H9 (cell line): ENCODE measurements around the gene PIM3. TPM values are rescaled to one million over a fixed set of nuclear protein-coding genes. Genes with fewer than 3 reads are reported as not detected.

Experiments
- DNase-seq: peaks from one replicate; pipeline ENCODE4 v3.0.0-alpha.2; 2017
- H2AFZ ChIP-seq: one replicate; pipeline ENCODE4 v1.6.1; 2013; ENCODE audit warnings: mild to moderate bottlenecking, low read length, control low read depth, moderate library complexity
- H2AK5ac ChIP-seq: 2 replicates; pipeline ENCODE4 v1.6.1; 2013; ENCODE audit warnings: low read length, control low read depth, mixed read lengths; ENCODE audit not compliant: insufficient read length
- H2BK120ac ChIP-seq: one replicate; pipeline ENCODE4 v1.6.1; 2013; ENCODE audit warnings: low read depth, mild to moderate bottlenecking, low read length, control low read depth, inconsistent platforms; ENCODE audit not compliant: poor library complexity, severe bottlenecking
- H2BK12ac ChIP-seq: 2 replicates; pipeline ENCODE4 v1.6.1; 2013; ENCODE audit warnings: low read length, control low read depth, mixed read lengths, low read depth; ENCODE audit not compliant: insufficient read length
- H2BK15ac ChIP-seq: 2 replicates; pipeline ENCODE4 v1.6.1; 2013; ENCODE audit warnings: low read depth, low read length, control low read depth
- H2BK20ac ChIP-seq: one replicate; pipeline ENCODE4 v1.6.1; 2013; ENCODE audit warnings: low read depth, mild to moderate bottlenecking, low read length, control low read depth, inconsistent platforms; ENCODE audit not compliant: poor library complexity, severe bottlenecking
- H2BK5ac ChIP-seq: 2 replicates; pipeline ENCODE4 v1.6.1; 2013; ENCODE audit warnings: low read length, control low read depth, mixed read lengths; ENCODE audit not compliant: insufficient read length
- H3K14ac ChIP-seq: 2 replicates; pipeline ENCODE4 v1.6.1; 2013; ENCODE audit warnings: low read length, control low read depth; ENCODE audit not compliant: insufficient read depth
- H3K18ac ChIP-seq: 2 replicates; pipeline ENCODE4 v1.6.1; 2013; ENCODE audit warnings: low read depth, mild to moderate bottlenecking, mixed read lengths, low read length, control low read depth; ENCODE audit not compliant: insufficient read length
- H3K23ac ChIP-seq: 2 replicates; pipeline ENCODE4 v1.6.1; 2013; ENCODE audit warnings: low read length, control low read depth, mixed read lengths, low read depth; ENCODE audit not compliant: insufficient read length
- H3K23me2 ChIP-seq: 2 replicates; pipeline ENCODE4 v1.6.1; 2013; ENCODE audit warnings: low read depth, mild to moderate bottlenecking, mixed read lengths, low read length, control low read depth; ENCODE audit not compliant: insufficient read length, poor library complexity, severe bottlenecking
- H3K27ac ChIP-seq: 2 replicates; pipeline ENCODE4 v1.5.1; 2013; ENCODE audit warnings: low read length, control low read depth, mixed read lengths, low read depth; ENCODE audit not compliant: insufficient read length
- H3K27me3 ChIP-seq: 2 replicates; pipeline ENCODE4 v1.6.1; 2013; ENCODE audit warnings: low read length, control low read depth, inconsistent platforms; ENCODE audit not compliant: insufficient read depth
- H3K4ac ChIP-seq: 2 replicates; pipeline ENCODE4 v1.6.1; 2013; ENCODE audit warnings: low read depth, mild to moderate bottlenecking, control low read depth, inconsistent platforms, low read length, moderate library complexity
- H3K4me1 ChIP-seq: 2 replicates; pipeline ENCODE4 v1.6.1; 2013; ENCODE audit warnings: low read length, control low read depth, inconsistent platforms; ENCODE audit not compliant: insufficient read depth
- H3K4me2 ChIP-seq: 2 replicates; pipeline ENCODE4 v1.6.1; 2013; ENCODE audit warnings: low read length, control low read depth, mixed read lengths; ENCODE audit not compliant: insufficient read length, insufficient read depth
- H3K56ac ChIP-seq: 2 replicates; pipeline ENCODE4 v1.6.1; 2013; ENCODE audit warnings: low read depth, mild to moderate bottlenecking, mixed read lengths, low read length, control low read depth; ENCODE audit not compliant: insufficient read length
- H3K79me1 ChIP-seq: 2 replicates; pipeline ENCODE4 v1.6.1; 2013; ENCODE audit warnings: low read depth, mild to moderate bottlenecking, moderate library complexity, low read length, control low read depth, inconsistent platforms; ENCODE audit not compliant: insufficient read depth, poor library complexity, severe bottlenecking
- H3K79me2 ChIP-seq: 2 replicates; pipeline ENCODE4 v1.6.1; 2013; ENCODE audit warnings: low read length, control low read depth, inconsistent platforms; ENCODE audit not compliant: insufficient read depth
- H3K9ac ChIP-seq: 2 replicates; pipeline ENCODE4 v1.6.1; 2013; ENCODE audit warnings: low read length, control low read depth, mixed read lengths; ENCODE audit not compliant: insufficient read length; ENCODE audit errors: extremely low read depth
- H3K9me3 ChIP-seq: one replicate; pipeline ENCODE4 v1.6.1; 2013; ENCODE audit warnings: low read depth, low read length, inconsistent platforms; ENCODE audit not compliant: control insufficient read depth
- H3T11ph ChIP-seq: one replicate; pipeline ENCODE4 v1.6.1; 2013; ENCODE audit warnings: mild to moderate bottlenecking, low read length, control low read depth, inconsistent platforms
- H4K20me1 ChIP-seq: one replicate; pipeline ENCODE4 v1.6.1; 2013; ENCODE audit not compliant: control insufficient read depth, insufficient read length, insufficient read depth
- H4K5ac ChIP-seq: 2 replicates; pipeline ENCODE4 v1.6.1; 2013; ENCODE audit warnings: low read depth, mild to moderate bottlenecking, mixed read lengths, low read length, control low read depth; ENCODE audit not compliant: insufficient read length
- H4K8ac ChIP-seq: replicated peaks from 2 replicates; pipeline ENCODE4 v1.6.1; 2013; ENCODE audit warnings: low read length, control low read depth, mixed read lengths, low read depth; ENCODE audit not compliant: insufficient read length
- H4K91ac ChIP-seq: 2 replicates; pipeline ENCODE4 v1.6.1; 2013; ENCODE audit warnings: low read depth, mild to moderate bottlenecking, moderate library complexity, mixed read lengths, low read length, control low read depth; ENCODE audit not compliant: insufficient read length
- H3K27ac Mint-ChIP-seq, 3 experiments: 2 replicates in 2 of 3; 3 replicates in 1 of 3; pipeline ENCODE4 v1.8.0; 2020 to 2021; ENCODE audit warnings: mixed read lengths in 3 of 3, mild to moderate bottlenecking in 1 of 3, moderate library complexity in 1 of 3
- H3K27me3 Mint-ChIP-seq: 2 replicates; pipeline ENCODE4 v1.8.0; 2021; ENCODE audit warnings: low read depth, mild to moderate bottlenecking, moderate library complexity, mixed read lengths
- H3K36me3 Mint-ChIP-seq, 3 experiments: 2 replicates in 2 of 3; 3 replicates in 1 of 3; pipeline ENCODE4 v1.8.0; 2020 to 2021; ENCODE audit warnings: low read depth in 3 of 3, mixed read lengths in 3 of 3; ENCODE audit not compliant: insufficient read depth in 1 of 3
- H3K4me1 Mint-ChIP-seq, 2 experiments: 2 replicates each; pipeline ENCODE4 v1.8.0; 2020; ENCODE audit warnings: mixed read lengths in 2 of 2
- H3K4me3 Mint-ChIP-seq, 2 experiments: 2 replicates in 1 of 2; 3 replicates in 1 of 2; pipeline ENCODE4 v1.8.0; 2020 to 2021; ENCODE audit warnings: mild to moderate bottlenecking in 2 of 2, mixed read lengths in 2 of 2, moderate library complexity in 1 of 2
- H3K9me3 Mint-ChIP-seq, 2 experiments: 2 replicates in 1 of 2; 3 replicates in 1 of 2; pipeline ENCODE4 v1.8.0; 2020; ENCODE audit warnings: mild to moderate bottlenecking in 2 of 2, mixed read lengths in 2 of 2, moderate library complexity in 1 of 2
- WGBS: extraction: QIAGEN DNeasy Blood & Tissue Kit; methylation state at CpG from one replicate; pipeline ENCODE4 v1.1.7; 2013; ENCODE audit warnings: missing lambda C conversion rate, low lambda C conversion rate, mixed read lengths; ENCODE audit not compliant: insufficient read length; ENCODE audit errors: extremely low coverage; 5-methylcytosine and 5-hydroxymethylcytosine counted together
- total RNA-seq: library from RNA; stranded (reverse); gene quantifications from 2 replicates; pipeline ENCODE4 v1.2.1, GENCODE V29; 2021
- TF ChIP-seq, protein P1 (sequence below): fragments of 200-600 bp; sonication (generic); conservative IDR thresholded peaks from 3 replicates; pipeline ENCODE4 v1.8.0; 2021; ENCODE audit warnings: antibody characterized with exemption, mild to moderate bottlenecking

Gene PIM3
- total RNA-seq, 1 experiment from 2014 or later, result 43.4 TPM

DNA sequence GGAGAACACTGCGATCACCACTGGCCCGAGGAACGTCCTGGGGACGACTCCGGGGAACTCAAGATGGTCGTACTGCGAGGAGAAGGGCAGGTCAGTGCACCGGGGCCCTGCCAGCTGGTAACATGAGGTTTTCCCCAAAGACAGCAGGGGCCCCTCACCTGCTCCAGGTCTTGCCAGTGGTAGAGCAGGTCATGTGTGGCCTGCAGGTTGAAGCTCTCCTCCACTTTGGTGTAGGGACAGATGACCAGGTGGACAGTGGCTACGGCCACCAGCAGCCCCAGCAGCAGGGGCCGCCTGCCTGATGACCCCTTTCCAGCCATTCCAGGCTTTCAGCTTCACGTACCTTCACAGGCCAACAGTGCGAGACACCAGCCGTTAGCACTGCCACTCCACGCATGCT lies 47.1 kb upstream of the PIM3 start:
- no peaks in the 10 kb centered on the region; the same call in 1 of the 2 replicates for H3K79me2 ChIP-seq
- H3K23ac ChIP-seq, result no peak overlapping the region
- H2BK12ac ChIP-seq, result no peak overlapping the region
- H2BK5ac ChIP-seq, result no peak overlapping the region
- H3K4me1 ChIP-seq, result no peaks in the 10 kb centered on the region
- no peak overlapping the region for H3K27ac ChIP-seq
- no peaks in the 10 kb centered on the region for H3K9me3 ChIP-seq
- no peak overlapping the region for H4K91ac ChIP-seq
- Mint-ChIP-seq H3K36me3 (peaks cover 4 to 33% (median 23%) of the 10 kb centered on the region in 3 experiments; a peak in 6 of 7 replicates), H3K4me1 (peaks cover 5% of the 10 kb centered on the region in 2 experiments; a peak in 2 of 4 replicates), H3K27me3 (no peaks in the 10 kb centered on the region), H3K27ac (peak overlapping the region in 1 of 3 experiments; percentile 72; a peak in 1 of 7 replicates), H3K9me3 (no peaks in the 10 kb centered on the region), H3K4me3 (no peak overlapping the region)
- H3K23me2 ChIP-seq, result peaks cover 5% of the 10 kb centered on the region
- H3K27me3 ChIP-seq, result no peaks in the 10 kb centered on the region
- no peak overlapping the region for H3K56ac ChIP-seq
- H4K20me1 ChIP-seq, result no peaks in the 10 kb centered on the region
- no peak overlapping the region for H4K8ac ChIP-seq
- H3K9ac ChIP-seq, result no peak overlapping the region
- no peak overlapping the region for H2BK15ac ChIP-seq
- TF ChIP-seq, protein P1, sequence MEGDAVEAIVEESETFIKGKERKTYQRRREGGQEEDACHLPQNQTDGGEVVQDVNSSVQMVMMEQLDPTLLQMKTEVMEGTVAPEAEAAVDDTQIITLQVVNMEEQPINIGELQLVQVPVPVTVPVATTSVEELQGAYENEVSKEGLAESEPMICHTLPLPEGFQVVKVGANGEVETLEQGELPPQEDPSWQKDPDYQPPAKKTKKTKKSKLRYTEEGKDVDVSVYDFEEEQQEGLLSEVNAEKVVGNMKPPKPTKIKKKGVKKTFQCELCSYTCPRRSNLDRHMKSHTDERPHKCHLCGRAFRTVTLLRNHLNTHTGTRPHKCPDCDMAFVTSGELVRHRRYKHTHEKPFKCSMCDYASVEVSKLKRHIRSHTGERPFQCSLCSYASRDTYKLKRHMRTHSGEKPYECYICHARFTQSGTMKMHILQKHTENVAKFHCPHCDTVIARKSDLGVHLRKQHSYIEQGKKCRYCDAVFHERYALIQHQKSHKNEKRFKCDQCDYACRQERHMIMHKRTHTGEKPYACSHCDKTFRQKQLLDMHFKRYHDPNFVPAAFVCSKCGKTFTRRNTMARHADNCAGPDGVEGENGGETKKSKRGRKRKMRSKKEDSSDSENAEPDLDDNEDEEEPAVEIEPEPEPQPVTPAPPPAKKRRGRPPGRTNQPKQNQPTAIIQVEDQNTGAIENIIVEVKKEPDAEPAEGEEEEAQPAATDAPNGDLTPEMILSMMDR, result no peak
- WGBS, result no CpG with 5 or more reads among the region's 14 CpGs
- DNase-seq, result no peak
- no peak overlapping the region for H3K18ac ChIP-seq
- H3T11ph ChIP-seq, result no peak overlapping the region
- H2BK20ac ChIP-seq, result no peak overlapping the region
- no peak overlapping the region for H2BK120ac ChIP-seq
- no peak overlapping the region for H2AK5ac ChIP-seq
- no peaks in the 10 kb centered on the region for H3K79me1 ChIP-seq
- H3K4me2 ChIP-seq, result no peak overlapping the region
- H3K14ac ChIP-seq, result no peak overlapping the region
- H3K4ac ChIP-seq, result no peak overlapping the region
- no peak overlapping the region for H2AFZ ChIP-seq
- no peak overlapping the region for H4K5ac ChIP-seq
